Fibroblast of mammary gland (primary cell): Measurements from ENCODE around the gene IHH.

Experiments used
- DNase-seq: peaks from one replicate; pipeline ENCODE4 v3.0.0-alpha.2; 2010; ENCODE audit warnings: low read depth
- H3K4me3 ChIP-seq: 2 replicates; pipeline ENCODE4 v1.5.1; 2011; ENCODE audit warnings: low read depth, mild to moderate bottlenecking, low read length, moderate library complexity; ENCODE audit not compliant: control insufficient read depth
- TF ChIP-seq, protein P1 (sequence below): conservative IDR thresholded peaks from 2 replicates; pipeline ENCODE4 v1.5.1; 2011; ENCODE audit warnings: low read depth, low read length, inconsistent platforms; ENCODE audit not compliant: control insufficient read depth, insufficient read depth

The IHH gene

GRCh38 chr2:219056176-219056895 lies 4.4 kb downstream of the IHH start:
- TF ChIP-seq, protein P1, sequence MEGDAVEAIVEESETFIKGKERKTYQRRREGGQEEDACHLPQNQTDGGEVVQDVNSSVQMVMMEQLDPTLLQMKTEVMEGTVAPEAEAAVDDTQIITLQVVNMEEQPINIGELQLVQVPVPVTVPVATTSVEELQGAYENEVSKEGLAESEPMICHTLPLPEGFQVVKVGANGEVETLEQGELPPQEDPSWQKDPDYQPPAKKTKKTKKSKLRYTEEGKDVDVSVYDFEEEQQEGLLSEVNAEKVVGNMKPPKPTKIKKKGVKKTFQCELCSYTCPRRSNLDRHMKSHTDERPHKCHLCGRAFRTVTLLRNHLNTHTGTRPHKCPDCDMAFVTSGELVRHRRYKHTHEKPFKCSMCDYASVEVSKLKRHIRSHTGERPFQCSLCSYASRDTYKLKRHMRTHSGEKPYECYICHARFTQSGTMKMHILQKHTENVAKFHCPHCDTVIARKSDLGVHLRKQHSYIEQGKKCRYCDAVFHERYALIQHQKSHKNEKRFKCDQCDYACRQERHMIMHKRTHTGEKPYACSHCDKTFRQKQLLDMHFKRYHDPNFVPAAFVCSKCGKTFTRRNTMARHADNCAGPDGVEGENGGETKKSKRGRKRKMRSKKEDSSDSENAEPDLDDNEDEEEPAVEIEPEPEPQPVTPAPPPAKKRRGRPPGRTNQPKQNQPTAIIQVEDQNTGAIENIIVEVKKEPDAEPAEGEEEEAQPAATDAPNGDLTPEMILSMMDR, result no peak
- H3K4me3 ChIP-seq, result no peak overlapping the region
- no peak for DNase-seq

DNA sequence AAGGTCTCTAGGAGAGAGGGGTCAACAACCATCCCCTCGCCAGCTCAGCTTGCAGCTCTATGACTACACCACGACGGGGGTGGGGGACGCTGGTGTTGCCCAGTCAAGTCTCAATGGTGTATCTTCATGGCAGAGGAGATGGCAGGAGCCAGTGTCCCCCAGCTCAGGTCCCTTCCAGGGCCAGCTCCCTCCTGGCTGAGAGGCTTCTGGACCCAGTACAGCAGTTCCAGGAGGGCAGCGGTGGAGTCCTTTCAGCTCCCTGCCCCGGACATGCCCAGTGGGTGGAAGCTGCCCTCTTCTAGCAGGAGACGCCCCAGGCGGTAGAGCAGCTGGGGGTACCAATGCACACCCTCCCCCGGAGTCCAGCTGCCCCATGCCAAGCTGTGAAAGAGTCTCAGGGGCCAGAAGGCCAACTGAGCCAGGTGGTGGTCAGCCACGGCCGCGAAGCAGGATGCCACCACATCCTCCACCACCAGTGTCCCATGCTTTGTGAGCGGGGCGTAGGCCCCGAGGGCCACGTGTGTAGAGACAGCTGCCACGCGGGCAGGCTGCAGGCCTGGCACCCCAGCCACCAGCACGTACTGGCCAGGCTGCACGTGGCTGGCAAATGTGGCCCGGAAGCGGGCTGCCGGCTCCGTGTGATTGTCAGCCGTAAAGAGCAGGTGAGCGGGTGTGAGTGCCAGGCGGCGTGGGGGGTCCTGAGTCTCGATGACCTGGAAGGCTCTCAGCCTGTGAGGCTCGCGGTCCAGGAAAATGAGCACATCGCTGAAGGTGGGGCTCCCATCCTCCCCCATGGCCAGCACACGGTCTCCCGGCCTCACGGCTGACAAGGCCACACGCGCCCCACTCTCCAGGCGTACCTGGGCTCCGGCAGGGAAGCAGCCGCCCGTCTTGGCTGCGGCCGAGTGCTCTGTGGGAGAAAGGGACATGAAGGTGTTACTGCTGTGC lies 5.5 kb downstream of the IHH start:
- TF ChIP-seq, protein P1, result no peak
- no peak overlapping the region for H3K4me3 ChIP-seq
- no peak for DNase-seq

DNA sequence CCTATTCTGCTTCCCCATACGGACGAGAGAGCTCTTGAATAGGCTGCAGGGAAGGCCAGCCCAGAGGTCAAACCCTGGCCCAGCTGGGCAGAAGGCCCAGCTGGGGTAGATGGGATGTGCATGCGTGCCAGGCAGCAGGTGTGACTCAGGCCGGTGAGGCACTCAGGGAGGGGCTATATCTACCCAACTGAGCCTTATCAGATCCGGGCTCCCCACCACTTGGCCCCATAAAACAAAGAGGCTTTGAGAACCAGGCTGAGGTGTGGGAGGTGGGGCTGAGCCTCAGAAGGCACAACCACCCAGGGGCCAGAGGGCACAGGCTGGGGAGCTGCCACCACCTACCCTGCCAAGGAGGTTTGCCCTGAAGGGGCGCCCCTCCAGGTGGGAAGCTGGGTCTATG lies 11.4 kb downstream of the IHH start:
- no peak overlapping the region for H3K4me3 ChIP-seq
- TF ChIP-seq, protein P1, result no peak
- no peak for DNase-seq

DNA sequence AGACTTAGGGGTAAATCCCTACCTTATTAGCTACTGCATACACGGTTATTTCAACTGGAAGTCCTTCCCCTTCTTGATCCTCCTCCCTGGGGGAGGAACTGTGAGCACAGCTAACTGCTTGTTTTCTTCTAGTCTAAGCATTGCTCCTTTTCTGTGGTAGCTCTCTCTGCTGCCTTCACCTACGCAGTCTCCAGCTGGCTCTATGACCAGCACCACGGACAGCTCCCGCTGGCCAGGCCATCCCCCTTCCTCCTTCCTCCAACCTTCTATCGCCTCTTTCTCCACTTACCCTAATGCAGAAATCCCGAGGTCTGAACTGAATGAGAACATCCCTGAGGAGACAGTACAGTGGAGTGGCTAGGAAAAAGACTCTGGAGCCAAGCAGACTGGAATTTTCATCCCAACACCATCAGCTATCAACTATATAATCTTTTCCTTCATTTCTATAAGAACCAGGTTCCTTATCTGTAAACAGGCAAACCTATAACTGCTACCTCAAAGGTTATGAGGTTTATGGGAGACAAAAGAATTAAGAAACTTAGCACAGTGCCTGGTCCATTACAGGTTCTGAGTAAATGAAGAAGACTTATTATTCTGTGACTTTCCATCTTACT lies 14.7 kb downstream of the IHH start:
- H3K4me3 ChIP-seq, result no peak overlapping the region
- TF ChIP-seq, protein P1, result no peak
- DNase-seq, result peak; percentile 31

DNA sequence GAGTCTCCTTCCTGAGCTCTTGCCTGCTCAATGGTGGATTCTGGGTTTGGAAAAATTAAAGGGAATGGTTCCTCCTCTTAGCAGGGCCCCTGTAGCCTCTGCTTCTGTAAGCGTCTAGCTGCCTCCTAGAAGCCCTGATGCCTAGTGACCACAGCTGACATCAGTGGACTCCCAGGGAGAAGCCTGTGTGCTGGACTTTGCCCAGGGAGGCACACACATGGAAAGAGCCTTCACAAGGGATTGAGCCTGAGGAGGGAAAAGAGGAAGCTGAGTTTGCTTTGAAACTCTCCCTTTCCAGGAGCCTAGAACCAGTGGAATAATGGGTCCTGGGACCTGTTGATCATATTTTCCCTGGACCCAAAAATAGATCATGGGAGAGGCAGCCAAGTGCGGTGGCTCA lies 18.0 kb downstream of the IHH start:
- H3K4me3 ChIP-seq, result no peak overlapping the region
- DNase-seq, result no peak
- TF ChIP-seq, protein P1, result no peak

- no peak for DNase-seq
- TF ChIP-seq, protein P1, result no peak
- H3K4me3 ChIP-seq, result no peak overlapping the region
Measured at GRCh38 chr2:219042157-219042556, 18.6 kb downstream of the IHH start.
